Activated CD4-positive, alpha-beta T cell treated with anti-CD3 and anti-CD28 coated beads, Interleukin-2, amount 50 U/mL, for 4 hours (primary cell): ENCODE results near the gene NUP35.

Experiments used
- DNase-seq, 2 experiments: peaks; one replicate each; pipeline ENCODE4 v3.0.0-alpha.2; 2020

The NUP35 gene, protein sequence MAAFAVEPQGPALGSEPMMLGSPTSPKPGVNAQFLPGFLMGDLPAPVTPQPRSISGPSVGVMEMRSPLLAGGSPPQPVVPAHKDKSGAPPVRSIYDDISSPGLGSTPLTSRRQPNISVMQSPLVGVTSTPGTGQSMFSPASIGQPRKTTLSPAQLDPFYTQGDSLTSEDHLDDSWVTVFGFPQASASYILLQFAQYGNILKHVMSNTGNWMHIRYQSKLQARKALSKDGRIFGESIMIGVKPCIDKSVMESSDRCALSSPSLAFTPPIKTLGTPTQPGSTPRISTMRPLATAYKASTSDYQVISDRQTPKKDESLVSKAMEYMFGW

DNA sequence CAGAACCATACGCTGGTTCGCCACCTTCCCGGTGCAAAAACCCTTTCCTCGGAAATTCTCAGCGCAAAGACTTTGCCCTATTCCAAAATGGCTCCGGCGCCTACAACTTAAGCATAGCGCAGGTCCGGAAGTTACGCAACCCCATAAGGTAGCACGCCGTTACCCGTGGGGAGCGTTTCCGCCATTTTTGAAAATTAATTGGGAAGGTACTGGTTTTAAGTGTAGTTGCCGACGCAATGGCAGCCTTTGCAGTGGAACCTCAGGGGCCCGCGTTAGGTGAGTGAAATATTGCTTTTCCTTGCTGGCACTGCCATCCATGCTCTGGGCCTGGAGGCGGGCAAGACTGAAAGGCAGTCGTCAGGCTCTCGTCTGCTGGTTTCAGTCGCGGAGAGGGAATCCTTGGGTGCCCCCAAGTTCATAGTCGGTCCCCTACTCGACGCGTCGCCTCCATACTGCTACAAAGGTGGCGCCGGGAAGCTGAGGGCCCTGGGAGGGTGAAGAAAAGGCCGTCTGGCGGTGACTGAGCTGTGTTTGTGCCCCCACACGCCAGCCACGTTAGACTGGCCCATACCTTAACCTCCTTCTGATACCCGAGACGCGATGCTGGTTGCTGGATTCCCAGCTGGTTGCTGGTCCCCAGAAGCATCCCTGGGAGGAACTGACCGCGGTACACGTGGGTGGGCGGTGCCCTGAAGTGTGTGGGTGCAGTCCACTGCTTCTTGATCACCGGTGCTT, at the start of gene NUP35:
Gene NUP35, plus strand, starts transcription at position 222 of the 735 bp plus-strand sequence. Its CDS starts 15 bp downstream, at position 237.
- DNase-seq, result peak; percentile 77 to 81

DNA sequence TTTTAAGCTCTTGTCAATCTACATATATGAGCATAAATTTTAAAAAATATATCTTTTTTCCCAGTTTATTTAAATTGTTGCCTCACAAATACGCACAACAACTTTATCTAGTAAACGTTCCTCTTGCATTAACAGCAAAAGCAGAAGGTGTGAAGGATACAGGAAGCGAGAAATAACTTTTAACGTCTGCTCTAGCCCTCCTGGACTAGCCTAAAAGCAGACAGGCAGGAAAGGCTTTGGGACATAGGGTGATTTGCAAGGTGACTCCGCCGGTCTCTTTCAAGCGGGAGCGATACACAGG, 46.1 kb upstream of the NUP35 start:
- DNase-seq, result no peak

- DNase-seq, result peak; percentile 75 to 77
These were observed 45.6 kb upstream of the NUP35 start, which contains the start of gene DUSP19 for GRCh38 chr2:183078464-183079138. Gene DUSP19 (plus strand): TSS chr2:183078747. CDS start chr2:183078934, 187 bp downstream.

- DNase-seq, result no peak
These were observed 45.0 kb upstream of the NUP35 start for GRCh38 chr2:183079139-183079775.

DNA sequence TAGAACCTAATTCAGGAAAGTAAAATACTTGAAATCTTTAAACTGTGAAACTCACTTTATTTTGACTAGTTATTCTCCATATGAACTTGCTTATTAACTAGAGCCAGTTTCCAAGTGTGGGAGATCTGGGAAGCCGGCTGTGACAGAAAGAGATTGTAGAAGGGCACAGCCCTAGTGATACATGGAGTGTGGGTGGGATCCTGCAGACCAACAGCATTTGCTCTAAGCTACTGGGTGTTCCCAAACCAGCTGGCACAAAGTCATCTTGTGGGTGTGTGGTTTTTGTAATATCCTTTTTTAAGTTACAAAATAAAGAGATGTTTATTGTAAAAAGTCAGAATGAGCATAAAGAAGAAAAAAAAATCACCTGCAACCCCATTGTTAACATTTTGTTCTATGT, 42.3 kb upstream of the NUP35 start:
- DNase-seq, result no peak

DNA sequence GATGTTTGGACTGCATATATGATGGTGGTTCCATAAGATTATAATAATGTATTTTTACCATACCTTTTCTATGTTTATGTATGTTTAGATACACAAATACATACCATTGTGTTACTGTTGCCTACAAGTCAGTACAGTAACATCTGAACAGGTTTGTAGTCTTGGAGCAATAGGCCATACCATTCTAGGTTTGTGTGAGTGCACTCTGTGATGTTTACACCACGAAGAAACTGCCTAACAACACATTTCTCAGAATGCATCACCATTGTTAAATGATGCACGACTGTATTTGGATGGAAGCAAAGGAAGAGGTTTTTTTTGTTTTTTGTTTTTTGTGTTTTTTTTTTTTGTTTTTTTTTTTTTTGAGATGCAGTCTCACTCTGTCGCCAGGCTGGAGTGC, 36.2 kb upstream of the NUP35 start:
- DNase-seq, result no peak

- DNase-seq, result no peak
These were observed 34.9 kb upstream of the NUP35 start for GRCh38 chr2:183089192-183089851.

GRCh38 chr2:183091318-183091953, 32.8 kb upstream of the NUP35 start:
- no peak for DNase-seq

- no peak for DNase-seq
These were observed 32.3 kb upstream of the NUP35 start for GRCh38 chr2:183091954-183092345.

GRCh38 chr2:183093857-183094657, 30.2 kb upstream of the NUP35 start:
- no peak for DNase-seq

DNA sequence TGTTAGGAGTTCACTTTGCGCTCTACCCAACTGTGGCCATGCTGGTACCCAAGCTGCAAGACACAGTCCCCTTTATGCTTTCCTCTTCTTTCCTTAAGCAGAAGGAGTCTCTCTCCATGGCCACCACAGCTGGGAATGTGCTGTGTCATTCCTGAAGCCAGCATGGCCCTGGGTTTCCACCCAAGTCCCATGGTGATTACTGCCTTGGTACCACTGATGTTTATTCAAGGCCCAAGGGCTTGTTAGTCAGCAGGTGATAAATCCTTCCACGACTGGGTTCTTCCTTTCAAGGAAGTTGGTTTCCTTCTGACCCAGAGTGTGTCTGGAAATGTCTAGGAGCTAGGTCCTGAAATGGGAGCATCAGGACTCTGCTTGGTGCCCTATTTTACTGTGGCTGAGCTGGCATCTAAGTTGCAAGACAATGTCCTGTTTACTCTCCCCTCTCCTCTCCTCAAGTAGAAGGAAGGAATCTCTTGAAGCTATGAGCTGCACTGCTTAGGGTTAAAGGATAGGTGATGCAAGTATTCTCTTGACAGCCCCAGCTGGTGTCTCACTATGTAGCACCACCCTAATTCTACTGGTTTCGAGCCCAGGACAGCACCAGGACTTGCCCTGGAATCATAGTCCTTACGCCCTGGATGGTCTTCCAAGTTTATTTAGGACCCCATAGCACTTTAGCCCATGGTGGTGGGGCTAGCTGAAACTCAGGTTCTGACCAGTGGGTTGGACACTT, 18.7 kb upstream of the NUP35 start:
- no peak for DNase-seq

DNA sequence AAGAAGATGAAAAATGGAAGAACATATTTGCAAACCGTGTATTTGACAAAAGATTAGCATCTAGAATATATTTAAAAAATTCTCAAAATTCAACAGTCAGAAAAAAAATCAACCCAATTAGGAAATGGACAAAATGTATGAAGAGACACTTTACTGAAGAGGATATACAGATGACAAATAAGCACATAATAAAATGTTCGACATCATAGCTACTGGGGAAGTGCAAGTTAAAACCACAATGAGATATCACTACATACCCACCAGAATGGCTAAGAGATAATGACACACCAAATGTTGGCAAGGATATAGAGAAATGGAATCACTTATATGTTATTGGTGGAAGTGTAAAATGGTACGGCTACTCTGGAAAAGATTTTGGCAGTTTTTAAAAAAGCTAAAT, 11.7 kb upstream of the NUP35 start:
- no peak for DNase-seq

GRCh38 chr2:183113630-183114029, 10.6 kb upstream of the NUP35 start:
- DNase-seq, result no peak

DNA sequence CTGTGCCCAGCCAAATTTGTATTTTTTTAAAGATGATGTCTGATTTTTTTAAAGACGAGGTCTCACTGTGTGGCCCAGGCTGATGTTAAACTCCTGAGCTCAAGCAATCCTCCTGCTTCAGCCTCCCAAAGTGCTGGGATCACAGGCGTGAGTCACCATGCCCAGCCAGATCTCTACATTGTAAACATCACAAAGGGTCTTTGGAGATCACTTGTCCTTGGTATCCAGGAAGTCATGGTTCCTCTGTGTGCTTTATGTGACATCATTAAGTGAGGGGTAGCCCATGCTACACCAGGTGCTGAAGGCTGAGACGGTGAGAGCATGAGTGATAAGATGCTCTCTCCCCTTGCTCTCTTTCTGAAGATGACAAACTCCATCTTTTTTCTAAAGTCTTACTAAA, 7.0 kb upstream of the NUP35 start:
- no peak for DNase-seq

GRCh38 chr2:183123117-183123958, 905 bp upstream of the NUP35 start:
- no peak for DNase-seq

DNA sequence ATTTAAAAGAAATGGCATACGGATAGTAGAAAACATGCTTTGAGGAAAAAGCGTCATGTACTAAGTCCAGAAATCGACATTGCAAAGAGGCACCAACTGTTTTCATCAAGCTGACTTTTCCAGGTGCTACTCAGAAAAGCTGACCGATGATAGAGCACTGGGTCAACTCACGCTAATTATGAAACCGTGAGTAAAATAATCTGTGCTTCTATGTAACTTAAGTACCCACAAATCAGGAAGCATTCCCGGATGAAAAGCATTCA, 353 bp upstream of the NUP35 start:
- DNase-seq, result no peak

DNA sequence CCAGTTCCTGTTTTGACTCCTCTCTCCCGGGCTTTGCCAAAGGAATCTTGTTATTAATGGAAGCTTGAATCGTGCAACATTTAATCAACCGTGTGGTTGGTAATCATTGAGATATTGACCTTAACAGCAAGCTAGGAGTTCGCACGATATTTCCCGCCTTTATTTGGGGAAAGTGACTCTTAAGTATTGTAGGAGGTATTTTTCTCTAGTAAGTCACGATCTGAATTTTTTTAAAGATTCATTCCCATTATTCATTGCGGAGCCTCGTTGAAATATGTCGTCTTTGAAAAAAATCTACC, 663 bp downstream of the NUP35 start:
- no peak for DNase-seq

DNA sequence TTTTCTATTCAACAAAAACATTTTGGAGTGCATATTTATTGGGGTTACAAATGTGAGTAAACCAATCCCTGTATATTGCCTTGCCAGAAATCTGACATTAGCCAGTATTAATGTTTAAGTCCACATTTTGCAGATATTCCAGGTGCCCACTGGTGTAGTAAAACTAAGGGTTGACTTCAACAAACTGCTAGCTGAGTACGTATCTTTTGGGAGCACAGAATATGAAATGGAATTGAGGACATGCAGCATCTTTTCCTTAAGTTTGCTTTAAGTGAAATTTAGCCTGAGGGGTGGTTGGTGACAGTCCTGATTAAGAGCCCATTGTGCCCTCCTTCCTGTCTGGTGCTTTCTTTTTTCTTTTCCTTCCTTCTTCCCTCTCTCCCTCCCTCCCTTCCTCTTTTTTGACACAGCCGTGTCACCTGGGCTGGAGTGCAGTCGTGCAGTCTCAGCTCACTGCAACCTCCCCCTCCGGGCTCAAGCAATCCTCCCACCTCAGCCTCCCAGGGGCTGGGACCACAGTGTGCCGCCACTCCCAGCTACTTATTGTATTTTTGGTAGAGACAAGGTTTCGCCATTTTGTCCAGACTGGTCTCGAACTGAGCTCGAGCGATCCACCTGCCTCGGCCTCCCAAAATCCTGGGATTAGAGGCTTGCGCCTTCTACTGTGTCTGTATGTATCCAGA, 1.6 kb downstream of the NUP35 start:
- no peak for DNase-seq

DNA sequence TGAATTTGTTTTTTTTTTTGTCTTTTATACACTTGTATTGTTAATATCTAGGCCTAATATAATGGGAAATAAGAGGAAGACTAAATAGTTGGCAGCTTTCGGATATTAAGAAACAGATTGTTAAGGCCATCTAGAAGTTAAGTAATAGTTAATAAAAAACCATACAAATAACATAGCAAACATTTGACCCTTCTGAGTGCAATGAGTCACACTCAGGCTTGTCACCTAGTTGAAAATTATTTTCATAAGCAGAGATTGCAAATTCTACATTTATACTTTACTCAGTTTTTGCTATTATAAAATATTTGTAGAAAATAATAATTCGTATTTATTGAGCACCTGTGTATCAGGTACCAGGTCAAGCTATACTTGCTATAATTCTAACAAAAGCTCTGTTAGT, 2.4 kb downstream of the NUP35 start:
- DNase-seq, result no peak

- DNase-seq, result no peak
These were observed 9.8 kb downstream of the NUP35 start for GRCh38 chr2:183134016-183134415.
